Measurements from ENCODE around the gene PSAPL1. TPM values are rescaled to one million over a fixed set of nuclear protein-coding genes. Genes with fewer than 3 reads are reported as not detected.

The PSAPL1 gene
- total RNA-seq, 1 experiment from 2014 or later = 14.3 TPM

DNA sequence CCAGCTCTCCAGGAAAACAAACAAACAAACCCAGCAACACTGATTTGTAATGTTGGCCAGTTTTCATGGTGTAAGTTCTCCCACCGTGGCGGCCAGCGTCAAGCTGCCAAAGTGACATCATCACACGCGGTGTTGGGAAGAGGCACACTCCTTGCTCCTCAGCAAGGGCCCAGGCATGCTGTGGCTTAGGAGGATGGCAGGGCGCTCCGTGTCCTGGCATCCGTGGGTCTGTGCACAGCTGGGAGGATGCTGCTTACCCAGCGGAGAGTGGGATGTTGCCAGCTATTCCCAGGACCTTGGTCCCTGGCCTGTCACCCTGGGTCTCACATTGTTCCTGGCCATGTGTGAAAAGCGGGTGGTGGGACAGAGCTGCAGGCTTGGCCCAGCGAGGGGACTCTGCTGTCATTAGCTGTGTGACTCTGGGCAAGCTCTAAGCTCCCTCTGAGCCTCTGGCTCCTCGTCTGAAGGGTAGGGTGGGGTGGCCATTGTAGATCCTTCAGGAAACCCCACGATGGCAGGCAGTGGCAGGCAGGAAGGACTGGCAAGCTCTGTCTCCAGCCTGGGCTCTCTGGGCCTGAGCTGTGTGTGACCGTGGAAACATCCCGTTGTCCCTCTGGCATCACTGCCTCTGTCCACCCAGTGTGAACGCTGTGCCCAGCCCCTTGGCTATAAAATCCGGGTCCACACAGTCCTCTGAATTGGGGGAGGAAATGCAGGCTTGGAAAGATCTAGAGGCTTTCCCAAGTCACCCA, 10.8 kb downstream of the PSAPL1 start:
- H3K4me3 Mint-ChIP-seq (ENCODE audit: unreplicated experiment) = no peak overlapping the region
- Histone ChIP-seq H3K4me1 (no peaks in the 10 kb centered on the region), H3K27me3 (replicated peaks; ENCODE audit: control insufficient read depth, insufficient read depth, low read length) (no peaks in the 10 kb centered on the region), H3K9me3 (no peaks in the 10 kb centered on the region), H3K4me3 (ENCODE audit: low read depth, low read length) (no peak overlapping the region), H3K36me3 (ENCODE audit: control insufficient read depth, insufficient read depth, low read length) (no peaks in the 10 kb centered on the region)
- peaks cover 10% of the 10 kb centered on the region for H3K4me1 Mint-ChIP-seq (ENCODE audit: low read depth, unreplicated experiment)
- H3K27me3 Mint-ChIP-seq (ENCODE audit: insufficient read depth, unreplicated experiment) = no peaks in the 10 kb centered on the region
- DNase-seq = peak in 1 of 2 experiments; percentile 22
- intact Hi-C loops (cut with micrococcal nuclease; ENCODE audit: unreplicated experiment) = no loop called here
- ChIA-PET CTCF (no interaction called here), POLR2A (interaction anchor here (0.7 kb wide), 1 partner anchor 11 kb away, joined by 3 read pairs; no protein-coding TSS in a partner anchor)
- no peaks in the 10 kb centered on the region for H3K9me3 Mint-ChIP-seq (ENCODE audit: unreplicated experiment)
- H3K36me3 Mint-ChIP-seq (ENCODE audit: insufficient read depth, unreplicated experiment) = peaks cover 6% of the 10 kb centered on the region
- no TSS peak for BruUV-seq (replicated peaks)
- TF ChIP-seq, protein P1, sequence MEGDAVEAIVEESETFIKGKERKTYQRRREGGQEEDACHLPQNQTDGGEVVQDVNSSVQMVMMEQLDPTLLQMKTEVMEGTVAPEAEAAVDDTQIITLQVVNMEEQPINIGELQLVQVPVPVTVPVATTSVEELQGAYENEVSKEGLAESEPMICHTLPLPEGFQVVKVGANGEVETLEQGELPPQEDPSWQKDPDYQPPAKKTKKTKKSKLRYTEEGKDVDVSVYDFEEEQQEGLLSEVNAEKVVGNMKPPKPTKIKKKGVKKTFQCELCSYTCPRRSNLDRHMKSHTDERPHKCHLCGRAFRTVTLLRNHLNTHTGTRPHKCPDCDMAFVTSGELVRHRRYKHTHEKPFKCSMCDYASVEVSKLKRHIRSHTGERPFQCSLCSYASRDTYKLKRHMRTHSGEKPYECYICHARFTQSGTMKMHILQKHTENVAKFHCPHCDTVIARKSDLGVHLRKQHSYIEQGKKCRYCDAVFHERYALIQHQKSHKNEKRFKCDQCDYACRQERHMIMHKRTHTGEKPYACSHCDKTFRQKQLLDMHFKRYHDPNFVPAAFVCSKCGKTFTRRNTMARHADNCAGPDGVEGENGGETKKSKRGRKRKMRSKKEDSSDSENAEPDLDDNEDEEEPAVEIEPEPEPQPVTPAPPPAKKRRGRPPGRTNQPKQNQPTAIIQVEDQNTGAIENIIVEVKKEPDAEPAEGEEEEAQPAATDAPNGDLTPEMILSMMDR (IDR thresholded peaks at IDR 0.05; ENCODE audit: insufficient read depth in 1 of 2, low read depth in 1 of 2, low read length in 1 of 2, severe bottlenecking in 1 of 2, unreplicated experiment in 1 of 2) = no peak
- H3K27ac Mint-ChIP-seq (ENCODE audit: unreplicated experiment) = no peak overlapping the region

- H3K27me3 Mint-ChIP-seq (ENCODE audit: insufficient read depth, unreplicated experiment) = no peaks in the 10 kb centered on the region
- TF ChIP-seq, protein P1 (IDR thresholded peaks at IDR 0.05; ENCODE audit: insufficient read depth in 1 of 2, low read depth in 1 of 2, low read length in 1 of 2, severe bottlenecking in 1 of 2, unreplicated experiment in 1 of 2) = no peak
- Histone ChIP-seq H3K9me3 (no peaks in the 10 kb centered on the region), H3K36me3 (ENCODE audit: control insufficient read depth, insufficient read depth, low read length) (no peaks in the 10 kb centered on the region), H3K4me3 (ENCODE audit: low read depth, low read length) (no peak overlapping the region), H3K4me1 (no peaks in the 10 kb centered on the region), H3K27me3 (replicated peaks; ENCODE audit: control insufficient read depth, insufficient read depth, low read length) (no peaks in the 10 kb centered on the region)
- no peak for DNase-seq
- H3K9me3 Mint-ChIP-seq (ENCODE audit: unreplicated experiment) = no peaks in the 10 kb centered on the region
- no peak overlapping the region for H3K4me3 Mint-ChIP-seq (ENCODE audit: unreplicated experiment)
- ChIA-PET POLR2A (interaction anchor here (0.7 kb wide), 1 partner anchor 12 kb away, joined by 3 read pairs; no protein-coding TSS in a partner anchor), CTCF (no interaction called here)
- peaks cover 5% of the 10 kb centered on the region for H3K4me1 Mint-ChIP-seq (ENCODE audit: low read depth, unreplicated experiment)
- no TSS peak for BruUV-seq (replicated peaks)
- no peak overlapping the region for H3K27ac Mint-ChIP-seq (ENCODE audit: unreplicated experiment)
- intact Hi-C loops (cut with micrococcal nuclease; ENCODE audit: unreplicated experiment) = no loop called here
- H3K36me3 Mint-ChIP-seq (ENCODE audit: insufficient read depth, unreplicated experiment) = peaks cover 3% of the 10 kb centered on the region
These were observed 11.3 kb downstream of the PSAPL1 start for GRCh38 chr4:7423391-7423790.

DNA sequence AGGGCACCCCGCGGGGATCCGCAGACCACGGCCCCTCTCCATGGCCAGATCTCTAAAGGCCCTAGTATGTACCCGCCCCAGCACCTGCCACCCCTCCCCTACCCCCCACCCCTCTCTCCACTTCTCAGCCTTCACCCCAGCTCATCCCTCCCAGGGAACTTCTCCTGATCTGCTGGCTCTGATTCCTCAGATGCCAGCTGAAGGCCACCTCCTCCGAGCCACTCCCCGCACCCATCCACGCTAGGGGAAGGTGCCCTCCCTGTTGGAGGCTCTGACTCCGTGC, 11.9 kb downstream of the PSAPL1 start:
- Mint-ChIP-seq H3K4me3 (ENCODE audit: unreplicated experiment) (no peak overlapping the region), H3K36me3 (ENCODE audit: insufficient read depth, unreplicated experiment) (no peaks in the 10 kb centered on the region), H3K4me1 (ENCODE audit: low read depth, unreplicated experiment) (no peaks in the 10 kb centered on the region), H3K27ac (ENCODE audit: unreplicated experiment) (no peak overlapping the region), H3K9me3 (ENCODE audit: unreplicated experiment) (no peaks in the 10 kb centered on the region), H3K27me3 (ENCODE audit: insufficient read depth, unreplicated experiment) (no peaks in the 10 kb centered on the region)
- no peaks in the 10 kb centered on the region for H3K9me3 ChIP-seq
- ChIA-PET POLR2A (no interaction called here), CTCF (no interaction called here)
- no peaks in the 10 kb centered on the region for H3K36me3 ChIP-seq (ENCODE audit: control insufficient read depth, insufficient read depth, low read length)
- no peak for DNase-seq
- BruUV-seq (replicated peaks) = no TSS peak
- no peaks in the 10 kb centered on the region for H3K27me3 ChIP-seq (replicated peaks; ENCODE audit: control insufficient read depth, insufficient read depth, low read length)
- intact Hi-C loops (cut with micrococcal nuclease; ENCODE audit: unreplicated experiment) = no loop called here
- no peak overlapping the region for H3K4me3 ChIP-seq (ENCODE audit: low read depth, low read length)
- TF ChIP-seq, protein P1 (IDR thresholded peaks at IDR 0.05; ENCODE audit: insufficient read depth in 1 of 2, low read depth in 1 of 2, low read length in 1 of 2, severe bottlenecking in 1 of 2, unreplicated experiment in 1 of 2) = no peak
- H3K4me1 ChIP-seq = no peaks in the 10 kb centered on the region

Data from Caco-2 (cell line).